RPMI8226 (cell line): ENCODE results near the gene ASB13.
"Not testable (repeated sequence)": the region's sequence is repeated elsewhere in the genome, so short reads cannot be mapped to it uniquely, and the experiment has no call there.

Experiments used
- DNase-seq: peaks from one replicate; pipeline ENCODE4 v3.0.0-alpha.2; 2015

ASB13 gene

DNA sequence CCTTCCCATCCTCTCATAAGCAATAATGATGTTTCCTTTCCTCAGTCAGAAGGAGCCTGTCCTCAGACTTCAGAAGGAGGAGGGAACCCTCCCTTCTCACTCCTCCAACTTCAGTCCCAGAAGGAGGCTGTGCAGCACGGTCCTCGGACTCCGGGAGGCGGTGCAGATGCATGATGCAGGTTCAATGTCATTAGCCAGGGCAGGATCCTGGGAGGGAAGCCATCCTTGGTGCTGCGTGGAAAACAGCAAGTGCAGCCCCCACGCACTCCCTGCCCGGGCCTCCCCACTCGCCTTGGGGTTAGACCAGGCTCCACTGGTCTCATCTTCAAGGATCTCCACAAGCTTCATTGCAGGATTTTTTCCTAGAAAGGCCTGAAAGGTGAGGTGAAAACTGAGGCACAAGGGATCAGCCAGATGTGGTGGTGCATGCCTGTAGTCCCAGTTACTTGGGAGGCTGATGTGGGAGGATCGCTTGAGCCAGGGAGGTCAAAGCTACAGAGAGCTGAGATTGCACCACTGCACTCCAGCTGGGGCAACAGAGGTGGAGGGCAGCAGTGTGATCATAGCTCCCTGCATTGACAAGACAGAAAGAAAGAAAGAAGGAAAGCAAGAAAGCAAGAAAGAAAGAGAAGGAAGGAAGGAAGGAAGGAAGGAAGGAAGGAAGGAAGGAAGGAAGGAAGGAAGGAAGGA lies 62.0 kb downstream of the ASB13 start:
- DNase-seq, result no peak

DNA sequence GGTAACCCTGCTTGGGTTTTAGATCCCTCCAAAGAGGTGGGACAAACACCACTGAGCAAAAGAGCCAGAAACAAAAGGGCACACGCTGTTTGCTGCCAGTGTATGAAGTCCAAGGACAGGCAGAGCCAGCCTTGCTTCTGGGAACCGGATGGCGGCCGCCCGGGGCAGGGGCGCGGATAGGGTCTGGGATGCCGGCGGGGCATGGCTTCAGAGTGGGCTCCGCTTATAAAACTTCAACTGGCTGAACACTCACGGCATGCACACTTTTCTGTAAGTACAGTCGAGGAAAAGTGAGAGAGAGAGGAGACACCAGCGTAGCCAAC lies 62.6 kb downstream of the ASB13 start:
- no peak for DNase-seq

- DNase-seq, result peak; percentile 89
Measured at GRCh38 chr10:5603091-5603847, 63.1 kb downstream of the ASB13 start.

- no peak for DNase-seq
Measured at GRCh38 chr10:5601826-5602495, 64.4 kb downstream of the ASB13 start.

DNA sequence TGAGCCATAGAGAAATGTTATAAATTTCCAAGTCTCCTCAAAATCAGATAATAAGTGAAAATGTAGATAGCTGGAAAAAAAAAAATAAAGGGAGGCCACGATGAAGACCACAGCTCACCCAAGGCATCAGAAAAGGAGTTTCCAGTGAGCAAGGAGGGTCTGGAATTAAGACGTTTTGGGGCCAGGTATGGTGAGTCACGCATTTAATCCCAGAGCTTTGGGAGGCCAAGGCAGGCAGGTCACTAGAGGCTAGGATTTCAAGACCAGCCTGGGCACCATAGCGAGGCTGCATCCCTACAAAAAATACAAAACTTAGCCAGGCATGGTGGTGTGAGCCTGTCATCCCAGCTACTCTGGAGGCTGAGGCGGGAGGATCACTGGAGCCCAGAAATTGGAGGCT lies 65.5 kb downstream of the ASB13 start:
- no peak for DNase-seq

- no peak for DNase-seq
Measured at GRCh38 chr10:5599613-5600520, 66.5 kb downstream of the ASB13 start.

GRCh38 chr10:5598085-5598690 lies 68.2 kb downstream of the ASB13 start:
- DNase-seq, result no peak

DNA sequence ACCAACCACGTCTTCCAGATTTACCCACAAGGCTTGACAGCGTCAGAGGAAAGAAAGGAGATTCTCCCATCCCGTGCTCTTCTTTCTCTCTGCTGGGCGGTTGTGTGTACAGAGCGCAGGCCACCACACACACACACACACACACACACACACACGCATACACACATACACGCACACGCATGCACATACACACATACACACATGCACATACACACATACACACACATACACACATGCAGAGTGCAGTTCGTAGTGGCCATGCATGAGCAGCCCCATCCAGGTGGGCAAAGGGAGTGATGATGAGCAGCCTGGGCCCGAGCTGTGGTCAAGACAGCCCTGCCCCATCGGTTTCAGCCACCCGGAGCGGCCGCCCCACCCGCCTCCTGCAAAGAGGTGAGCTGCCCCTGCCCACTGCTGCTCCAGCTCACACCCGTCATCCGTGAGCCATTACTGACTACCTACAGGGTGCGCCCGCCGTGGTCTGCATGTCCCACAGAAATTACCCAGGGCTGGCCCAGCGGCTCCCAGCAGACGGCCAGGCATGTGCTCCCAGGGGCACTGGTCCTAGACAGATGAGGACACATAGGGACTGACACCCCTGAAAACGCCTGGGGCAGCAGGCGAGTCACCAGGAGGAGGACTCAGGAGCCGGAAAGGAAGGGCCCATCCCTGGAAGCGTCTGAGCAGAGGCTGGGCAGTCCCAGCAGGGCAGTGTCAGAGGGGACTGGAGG lies 69.6 kb downstream of the ASB13 start:
- no peak for DNase-seq

- no peak for DNase-seq
Measured at GRCh38 chr10:5595994-5596471, 70.4 kb downstream of the ASB13 start.

GRCh38 chr10:5595591-5595990 lies 70.8 kb downstream of the ASB13 start:
- DNase-seq, result no peak

GRCh38 chr10:5595095-5595494 lies 71.3 kb downstream of the ASB13 start:
- DNase-seq, result no peak

DNA sequence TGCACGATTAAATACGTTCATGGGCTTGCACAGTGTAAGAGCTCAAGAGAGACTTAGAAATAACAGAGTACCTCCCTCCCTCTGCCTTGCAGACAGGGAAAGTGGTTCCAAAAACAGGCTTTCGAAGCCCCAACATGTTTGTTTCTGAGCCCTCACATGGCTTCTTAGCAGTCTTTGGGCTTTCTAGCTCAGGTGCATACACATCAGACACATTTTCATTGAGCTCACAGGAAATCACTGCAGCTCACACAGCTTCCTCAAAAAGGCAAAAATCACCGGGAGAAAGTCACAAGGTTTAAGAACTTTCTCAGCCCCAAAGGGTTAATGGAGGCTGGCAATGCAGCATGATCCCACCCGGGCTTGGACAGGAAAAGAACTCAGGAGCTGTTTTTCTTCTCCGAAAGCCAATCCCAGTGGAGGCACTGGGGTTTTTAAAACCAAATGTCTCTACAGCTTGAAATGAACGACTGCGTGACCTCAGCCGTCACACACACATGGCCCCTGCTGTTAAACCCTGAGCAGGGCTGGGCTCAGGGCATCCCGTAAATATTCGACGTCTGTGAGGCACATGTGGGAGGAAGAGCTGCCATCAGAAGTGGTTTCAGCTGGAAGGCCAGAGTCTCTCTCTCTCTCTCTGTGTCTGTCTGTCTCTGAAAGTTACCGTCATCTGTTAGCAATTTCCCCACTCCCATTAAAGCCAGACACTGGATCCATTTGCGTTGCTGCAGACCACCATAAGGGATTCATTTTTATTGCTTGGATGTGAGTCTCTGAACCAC lies 71.9 kb downstream of the ASB13 start:
- no peak for DNase-seq

DNA sequence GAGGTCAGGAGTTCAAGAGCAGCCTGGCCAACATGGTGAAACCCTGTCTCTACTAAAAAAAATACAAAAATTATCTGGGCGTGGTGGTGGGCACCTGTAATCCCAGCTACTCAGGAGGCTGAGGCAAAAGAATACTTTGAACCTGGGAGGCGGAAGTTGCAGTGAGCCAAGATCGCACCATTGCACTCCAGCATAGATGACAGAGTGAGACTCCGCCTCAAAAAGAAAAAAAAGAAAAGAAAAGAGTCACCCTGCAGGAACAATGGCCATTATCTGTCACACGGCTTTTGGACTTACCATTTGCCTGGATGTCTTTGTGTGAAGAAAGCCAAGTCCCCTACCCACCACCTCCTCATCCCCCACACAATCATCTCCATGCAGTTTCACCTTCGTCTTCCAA lies 73.0 kb downstream of the ASB13 start:
- DNase-seq, result not testable (repeated sequence)

DNA sequence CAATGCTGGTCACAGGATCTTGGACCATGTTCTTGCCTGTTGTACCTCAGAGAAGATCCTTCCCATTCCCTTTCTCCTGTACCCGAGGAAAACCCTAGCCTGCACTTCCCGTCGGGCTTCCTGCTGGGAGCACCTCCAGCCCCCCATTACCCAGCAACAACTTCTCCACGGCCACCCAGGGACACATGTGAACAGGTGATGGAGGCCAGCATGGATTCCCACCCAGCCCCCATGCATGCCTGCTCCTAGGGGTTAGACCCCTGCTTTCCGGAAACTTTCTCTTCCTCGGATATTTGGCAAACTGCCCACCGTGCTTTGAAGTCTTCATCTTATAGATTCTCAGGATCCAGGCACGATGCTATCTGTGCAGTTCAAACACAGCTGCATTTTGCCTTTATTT lies 74.3 kb downstream of the ASB13 start:
- DNase-seq, result no peak

GRCh38 chr10:5591336-5591824 lies 75.0 kb downstream of the ASB13 start:
- DNase-seq, result no peak

DNA sequence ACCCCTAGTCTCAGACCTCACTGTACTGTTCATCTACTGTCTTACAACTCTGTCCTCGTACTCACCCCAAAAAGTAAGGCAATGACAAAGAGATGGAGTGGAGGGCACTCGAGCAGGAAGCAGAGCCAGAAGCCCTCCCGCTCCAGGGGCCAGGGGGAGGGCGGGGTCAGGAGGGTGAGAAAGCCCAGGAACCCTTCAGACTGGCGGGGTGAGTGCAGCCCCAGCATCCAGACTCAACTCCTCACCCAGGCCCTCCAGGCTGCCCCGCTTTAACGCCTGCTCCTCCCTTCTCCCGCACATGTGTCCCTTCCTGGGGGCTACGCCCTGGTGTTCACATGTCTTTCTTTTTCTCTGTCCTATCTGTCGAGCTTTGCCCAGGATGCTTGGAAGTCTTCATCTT lies 75.6 kb downstream of the ASB13 start:
- DNase-seq, result no peak

GRCh38 chr10:5589661-5590511 lies 76.5 kb downstream of the ASB13 start:
- peak; percentile 63 for DNase-seq

- DNase-seq, result peak; percentile 93
Measured at GRCh38 chr10:5589011-5589660, 77.3 kb downstream of the ASB13 start.
